HG03103 (cell line): ENCODE data around the gene OR8D4.
"Not testable (repeated sequence)": the region's sequence is repeated elsewhere in the genome, so short reads cannot be mapped to it uniquely, and the experiment has no call there.

Source experiments
- ATAC-seq: cut with Tn5 transposase; IDR thresholded peaks from one replicate; pipeline ENCODE4 v1.9.1; 2021; ENCODE audit warnings: low read depth; ENCODE audit not compliant: unreplicated experiment

OR8D4 gene

GRCh38 chr11:123901867-123902266, at the start of gene OR8D4:
TSS of gene OR8D4 (plus strand) at chr11:123902167. CDS start at chr11:123906432, 4,265 bp downstream.
- ATAC-seq, result no peak

GRCh38 chr11:123852321-123852720, 49.6 kb upstream of the OR8D4 start:
- ATAC-seq, result no peak

- no peak for ATAC-seq
These were observed 48.9 kb upstream of the OR8D4 start for GRCh38 chr11:123853038-123853437.

GRCh38 chr11:123856444-123856843, 45.5 kb upstream of the OR8D4 start:
- no peak for ATAC-seq

- no peak for ATAC-seq
These were observed 42.2 kb upstream of the OR8D4 start for GRCh38 chr11:123859731-123860130.

- not testable (repeated sequence) for ATAC-seq
These were observed 36.7 kb upstream of the OR8D4 start for GRCh38 chr11:123865293-123865692.

GRCh38 chr11:123867795-123868194, 34.2 kb upstream of the OR8D4 start:
- ATAC-seq, result not testable (repeated sequence)

GRCh38 chr11:123880912-123881311, 21.1 kb upstream of the OR8D4 start:
- ATAC-seq, result no peak

GRCh38 chr11:123885570-123885969, 16.4 kb upstream of the OR8D4 start, which contains the start of gene TMEM225:
TSS of gene TMEM225 (minus strand) at chr11:123885670. CDS start at chr11:123885425, 245 bp downstream.
- no peak for ATAC-seq

- ATAC-seq, result no peak
These were observed 9.9 kb upstream of the OR8D4 start for GRCh38 chr11:123892031-123892430.

- no peak for ATAC-seq
These were observed 2.2 kb upstream of the OR8D4 start for GRCh38 chr11:123899792-123900191.

GRCh38 chr11:123903932-123904331, 2.0 kb downstream of the OR8D4 start:
- peak; percentile 94 for ATAC-seq

GRCh38 chr11:123904932-123905331, 3.0 kb downstream of the OR8D4 start:
- no peak for ATAC-seq

- no peak for ATAC-seq
These were observed 3.9 kb downstream of the OR8D4 start for GRCh38 chr11:123905826-123906225.

- ATAC-seq, result no peak
These were observed 19.0 kb downstream of the OR8D4 start for GRCh38 chr11:123920943-123921342.

GRCh38 chr11:123924027-123924426, 22.1 kb downstream of the OR8D4 start:
- no peak for ATAC-seq

- ATAC-seq, result no peak
These were observed 37.4 kb downstream of the OR8D4 start, which contains the start of gene OR4D5 for GRCh38 chr11:123939317-123939716. TSS of gene OR4D5 (plus strand) at chr11:123939617. CDS start at chr11:123939617, 0 bp downstream.

GRCh38 chr11:123942413-123942812, 40.4 kb downstream of the OR8D4 start:
- ATAC-seq, result no peak

- no peak for ATAC-seq
These were observed 41.8 kb downstream of the OR8D4 start, which contains the start of gene OR6T1 for GRCh38 chr11:123943738-123944137. TSS of gene OR6T1 (minus strand) at chr11:123943838. CDS start at chr11:123943838, 0 bp downstream.

GRCh38 chr11:123945132-123945531, 43.2 kb downstream of the OR8D4 start:
- ATAC-seq, result no peak

- ATAC-seq, result no peak
These were observed 54.8 kb downstream of the OR8D4 start for GRCh38 chr11:123956752-123957151.
